Measurements from ENCODE around the gene ATP9B.

DNA sequence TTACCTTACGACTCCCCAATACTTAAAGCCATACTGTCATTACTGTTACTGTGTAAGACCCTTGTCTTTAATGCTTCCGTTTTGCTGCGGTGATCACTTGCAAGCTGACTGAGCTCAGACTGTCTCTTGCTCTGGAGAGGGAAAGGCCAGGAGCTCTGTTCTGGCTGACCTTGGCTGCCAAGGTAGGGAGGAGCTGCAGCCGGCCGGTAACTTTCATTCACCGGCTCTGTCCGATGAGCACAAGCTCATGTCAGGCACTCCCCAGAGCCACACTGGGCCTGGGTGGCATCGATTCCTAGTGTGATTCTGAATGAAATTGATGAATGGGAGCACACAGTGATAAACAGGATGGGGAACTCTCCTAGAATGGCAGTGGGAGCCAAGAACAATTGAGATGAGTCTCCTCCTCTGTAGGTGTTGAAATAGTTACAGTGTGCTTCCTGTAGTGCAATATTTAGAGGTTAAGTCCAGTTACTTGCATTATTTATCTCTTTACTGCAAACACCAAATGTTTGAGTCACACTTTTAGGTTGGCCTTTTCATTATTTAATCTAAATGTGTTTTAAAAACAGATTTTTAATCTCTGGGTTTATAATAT is 100.9 kb downstream of the ATP9B start:
- TF ChIP-seq, protein P1, sequence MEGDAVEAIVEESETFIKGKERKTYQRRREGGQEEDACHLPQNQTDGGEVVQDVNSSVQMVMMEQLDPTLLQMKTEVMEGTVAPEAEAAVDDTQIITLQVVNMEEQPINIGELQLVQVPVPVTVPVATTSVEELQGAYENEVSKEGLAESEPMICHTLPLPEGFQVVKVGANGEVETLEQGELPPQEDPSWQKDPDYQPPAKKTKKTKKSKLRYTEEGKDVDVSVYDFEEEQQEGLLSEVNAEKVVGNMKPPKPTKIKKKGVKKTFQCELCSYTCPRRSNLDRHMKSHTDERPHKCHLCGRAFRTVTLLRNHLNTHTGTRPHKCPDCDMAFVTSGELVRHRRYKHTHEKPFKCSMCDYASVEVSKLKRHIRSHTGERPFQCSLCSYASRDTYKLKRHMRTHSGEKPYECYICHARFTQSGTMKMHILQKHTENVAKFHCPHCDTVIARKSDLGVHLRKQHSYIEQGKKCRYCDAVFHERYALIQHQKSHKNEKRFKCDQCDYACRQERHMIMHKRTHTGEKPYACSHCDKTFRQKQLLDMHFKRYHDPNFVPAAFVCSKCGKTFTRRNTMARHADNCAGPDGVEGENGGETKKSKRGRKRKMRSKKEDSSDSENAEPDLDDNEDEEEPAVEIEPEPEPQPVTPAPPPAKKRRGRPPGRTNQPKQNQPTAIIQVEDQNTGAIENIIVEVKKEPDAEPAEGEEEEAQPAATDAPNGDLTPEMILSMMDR (IDR thresholded peaks at IDR 0.05 in 2 of 3, conservative IDR thresholded peaks at IDR 0.05 in 1 of 3; ENCODE audit: borderline replicate concordance in 1 of 3, insufficient read depth in 1 of 3, low read depth in 2 of 3, low read length in 2 of 3): no peak
- TF ChIP-seq, protein P2, sequence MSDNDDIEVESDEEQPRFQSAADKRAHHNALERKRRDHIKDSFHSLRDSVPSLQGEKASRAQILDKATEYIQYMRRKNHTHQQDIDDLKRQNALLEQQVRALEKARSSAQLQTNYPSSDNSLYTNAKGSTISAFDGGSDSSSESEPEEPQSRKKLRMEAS (IDR thresholded peaks at IDR 0.05): no peak
- TF ChIP-seq POLR2A (IDR thresholded peaks at IDR 0.05; ENCODE audit: borderline replicate concordance, extremely low read depth, insufficient read depth, insufficient read length) (no peak), ZFX (IDR thresholded peaks at IDR 0.05) (no peak), JUND (IDR thresholded peaks at IDR 0.05) (no peak)

All from HCT116 (cell line).